Measurements from ENCODE around the gene COA5. TPM values are rescaled to one million over a fixed set of nuclear protein-coding genes. Genes with fewer than 3 reads are reported as not detected.

COA5 gene
- total and polyA plus RNA-seq, 2 experiments from 2014 or later, result 48.8 to 58.4 TPM

DNA sequence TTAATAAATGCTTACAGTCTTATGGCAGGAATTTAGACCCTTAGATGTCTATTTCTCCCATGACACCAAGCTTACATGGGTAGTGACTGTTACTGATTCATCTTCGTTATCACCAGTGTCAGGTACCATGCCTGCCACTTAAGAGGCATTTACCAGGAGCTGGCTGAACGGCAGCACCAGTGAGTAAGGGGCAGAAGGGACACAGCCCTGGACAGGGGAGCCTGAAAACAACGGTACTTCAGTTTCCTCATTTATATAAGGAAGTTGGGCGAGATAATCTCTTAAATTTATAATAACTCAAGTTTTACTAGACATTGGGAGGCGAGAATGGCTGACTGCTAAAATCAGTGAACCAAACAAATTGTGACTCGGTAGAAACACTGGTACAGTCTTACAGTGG lies 1.2 kb downstream of the COA5 start:
- no peak overlapping the region for H2AFZ ChIP-seq
- peak overlapping the region; percentile 93 for H3K4me3 ChIP-seq
- no peaks in the 10 kb centered on the region for H3K9me3 ChIP-seq (ENCODE audit: low read depth)
- H3K9me2 ChIP-seq (replicated peaks; ENCODE audit: insufficient read depth), result no peaks in the 10 kb centered on the region
- 82% methylated on average over 6 of the region's 6 CpGs for WGBS (ENCODE audit: low lambda C conversion rate, missing lambda C conversion rate)
- H3K27ac ChIP-seq, result peak overlapping the region; percentile 99
- no peaks in the 10 kb centered on the region for H3K27me3 ChIP-seq
- DNase-seq (ENCODE audit: low spot score), result no peak
- H3K36me3 ChIP-seq (replicated peaks; ENCODE audit: insufficient read depth, low read depth), result no peaks in the 10 kb centered on the region
- TF ChIP-seq EZH2phosphoT487 (IDR thresholded peaks at IDR 0.05; ENCODE audit: low read depth, severe bottlenecking, unreplicated experiment), result no peak
- TF ChIP-seq, protein P1, sequence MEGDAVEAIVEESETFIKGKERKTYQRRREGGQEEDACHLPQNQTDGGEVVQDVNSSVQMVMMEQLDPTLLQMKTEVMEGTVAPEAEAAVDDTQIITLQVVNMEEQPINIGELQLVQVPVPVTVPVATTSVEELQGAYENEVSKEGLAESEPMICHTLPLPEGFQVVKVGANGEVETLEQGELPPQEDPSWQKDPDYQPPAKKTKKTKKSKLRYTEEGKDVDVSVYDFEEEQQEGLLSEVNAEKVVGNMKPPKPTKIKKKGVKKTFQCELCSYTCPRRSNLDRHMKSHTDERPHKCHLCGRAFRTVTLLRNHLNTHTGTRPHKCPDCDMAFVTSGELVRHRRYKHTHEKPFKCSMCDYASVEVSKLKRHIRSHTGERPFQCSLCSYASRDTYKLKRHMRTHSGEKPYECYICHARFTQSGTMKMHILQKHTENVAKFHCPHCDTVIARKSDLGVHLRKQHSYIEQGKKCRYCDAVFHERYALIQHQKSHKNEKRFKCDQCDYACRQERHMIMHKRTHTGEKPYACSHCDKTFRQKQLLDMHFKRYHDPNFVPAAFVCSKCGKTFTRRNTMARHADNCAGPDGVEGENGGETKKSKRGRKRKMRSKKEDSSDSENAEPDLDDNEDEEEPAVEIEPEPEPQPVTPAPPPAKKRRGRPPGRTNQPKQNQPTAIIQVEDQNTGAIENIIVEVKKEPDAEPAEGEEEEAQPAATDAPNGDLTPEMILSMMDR (IDR thresholded peaks at IDR 0.05; ENCODE audit: poor library complexity), result no peak
- TF ChIP-seq EZH2 (IDR thresholded peaks at IDR 0.05; ENCODE audit: borderline replicate concordance), result no peak
- peaks cover 33% of the 10 kb centered on the region for H3K4me1 ChIP-seq (ENCODE audit: insufficient read depth)
- H3K79me2 ChIP-seq, result peaks cover 79% of the 10 kb centered on the region
- peaks cover 19% of the 10 kb centered on the region for H4K20me1 ChIP-seq (ENCODE audit: insufficient read depth, poor library complexity, severe bottlenecking)
- peak overlapping the region; percentile 93 for H3K4me2 ChIP-seq

DNA sequence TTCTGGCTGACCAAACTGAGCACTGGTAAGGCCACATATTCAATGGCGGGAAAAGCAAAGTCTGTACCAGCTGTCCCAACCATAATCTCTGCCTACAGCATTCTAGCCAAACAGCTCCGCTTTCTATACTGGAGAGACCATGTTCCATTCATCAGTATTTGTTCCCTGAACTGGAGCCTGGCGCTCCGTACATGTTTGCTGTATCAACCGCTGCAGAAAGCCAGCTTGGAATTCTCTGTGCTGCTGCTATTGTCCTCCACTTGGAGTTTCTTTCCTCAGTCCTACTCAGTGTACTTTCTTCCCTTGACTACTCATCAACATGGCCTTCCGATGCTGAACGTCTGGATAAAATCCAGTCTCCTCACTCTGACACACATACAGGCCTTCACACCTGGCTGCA lies 1.9 kb downstream of the COA5 start:
- TF ChIP-seq, protein P1 (IDR thresholded peaks at IDR 0.05; ENCODE audit: poor library complexity), result no peak
- TF ChIP-seq EZH2phosphoT487 (IDR thresholded peaks at IDR 0.05; ENCODE audit: low read depth, severe bottlenecking, unreplicated experiment) (no peak), EZH2 (IDR thresholded peaks at IDR 0.05; ENCODE audit: borderline replicate concordance) (no peak)
- Histone ChIP-seq H3K36me3 (replicated peaks; ENCODE audit: insufficient read depth, low read depth) (no peaks in the 10 kb centered on the region), H3K9me2 (replicated peaks; ENCODE audit: insufficient read depth) (no peaks in the 10 kb centered on the region), H4K20me1 (ENCODE audit: insufficient read depth, poor library complexity, severe bottlenecking) (peaks cover 19% of the 10 kb centered on the region), H2AFZ (no peak overlapping the region), H3K4me2 (peak overlapping the region; percentile 93), H3K4me1 (ENCODE audit: insufficient read depth) (peaks cover 30% of the 10 kb centered on the region), H3K27me3 (no peaks in the 10 kb centered on the region), H3K9me3 (ENCODE audit: low read depth) (no peaks in the 10 kb centered on the region), H3K79me2 (peaks cover 74% of the 10 kb centered on the region), H3K4me3 (no peak overlapping the region), H3K27ac (no peak overlapping the region)
- 89% methylated on average over 7 of the region's 7 CpGs for WGBS (ENCODE audit: low lambda C conversion rate, missing lambda C conversion rate)
- no peak for DNase-seq (ENCODE audit: low spot score)

DNA sequence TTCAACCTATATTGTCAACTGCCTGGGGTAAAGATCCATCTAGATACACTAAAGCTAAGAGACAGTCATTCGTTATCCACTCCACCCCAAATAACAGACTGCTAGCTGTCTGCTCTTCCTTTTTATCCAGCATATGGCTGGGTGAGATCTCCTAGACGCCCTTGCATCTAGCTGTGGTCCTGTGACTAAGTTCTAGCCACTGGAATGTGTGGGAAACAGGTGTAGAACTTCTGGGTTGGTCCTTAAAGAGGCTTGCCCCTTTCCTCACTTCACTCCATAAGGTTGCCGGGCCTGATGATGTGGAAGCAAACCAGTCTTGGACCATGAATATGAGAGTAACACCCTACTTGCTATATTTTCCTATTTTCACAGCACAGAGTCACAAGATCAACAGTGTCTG lies 3.2 kb downstream of the COA5 start:
- WGBS (ENCODE audit: low lambda C conversion rate, missing lambda C conversion rate), result 91% methylated on average over 3 of the region's 3 CpGs
- DNase-seq (ENCODE audit: low spot score), result no peak
- H4K20me1 ChIP-seq (ENCODE audit: insufficient read depth, poor library complexity, severe bottlenecking), result peaks cover 14% of the 10 kb centered on the region
- no peaks in the 10 kb centered on the region for H3K9me3 ChIP-seq (ENCODE audit: low read depth)
- TF ChIP-seq, protein P1 (IDR thresholded peaks at IDR 0.05; ENCODE audit: poor library complexity), result no peak
- TF ChIP-seq EZH2 (IDR thresholded peaks at IDR 0.05; ENCODE audit: borderline replicate concordance) (no peak), EZH2phosphoT487 (IDR thresholded peaks at IDR 0.05; ENCODE audit: low read depth, severe bottlenecking, unreplicated experiment) (no peak)
- H3K36me3 ChIP-seq (replicated peaks; ENCODE audit: insufficient read depth, low read depth), result no peaks in the 10 kb centered on the region
- no peak overlapping the region for H3K4me3 ChIP-seq
- H3K79me2 ChIP-seq, result peaks cover 60% of the 10 kb centered on the region
- H3K27ac ChIP-seq, result no peak overlapping the region
- H3K27me3 ChIP-seq, result no peaks in the 10 kb centered on the region
- H3K4me1 ChIP-seq (ENCODE audit: insufficient read depth), result peaks cover 17% of the 10 kb centered on the region
- no peaks in the 10 kb centered on the region for H3K9me2 ChIP-seq (replicated peaks; ENCODE audit: insufficient read depth)
- no peak overlapping the region for H3K4me2 ChIP-seq
- H2AFZ ChIP-seq, result no peak overlapping the region

DNA sequence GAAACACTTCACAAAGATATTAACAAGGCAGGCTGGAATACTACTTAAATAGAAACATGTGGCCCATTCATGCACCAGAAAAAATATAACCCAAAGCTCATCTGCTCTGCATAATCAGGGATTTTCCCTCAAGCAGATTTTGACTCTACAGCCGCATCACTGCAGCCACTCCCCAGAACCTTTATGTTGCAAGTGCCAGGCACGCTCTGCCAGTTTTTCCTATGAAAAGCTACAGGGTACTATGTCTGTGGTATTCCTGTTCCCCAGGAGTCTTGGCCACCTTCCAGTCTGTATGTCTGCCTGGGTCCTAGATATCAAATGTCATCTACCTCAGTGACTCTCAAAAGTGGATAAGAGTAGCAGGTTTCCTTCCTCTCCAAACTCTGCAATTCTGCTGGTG lies 3.8 kb downstream of the COA5 start:
- no peaks in the 10 kb centered on the region for H3K27me3 ChIP-seq
- no peak overlapping the region for H2AFZ ChIP-seq
- no peaks in the 10 kb centered on the region for H3K9me2 ChIP-seq (replicated peaks; ENCODE audit: insufficient read depth)
- no peaks in the 10 kb centered on the region for H3K9me3 ChIP-seq (ENCODE audit: low read depth)
- no peak overlapping the region for H3K4me3 ChIP-seq
- H3K4me2 ChIP-seq, result no peak overlapping the region
- no peak overlapping the region for H3K27ac ChIP-seq
- no peak for DNase-seq (ENCODE audit: low spot score)
- TF ChIP-seq EZH2 (IDR thresholded peaks at IDR 0.05; ENCODE audit: borderline replicate concordance) (no peak), EZH2phosphoT487 (IDR thresholded peaks at IDR 0.05; ENCODE audit: low read depth, severe bottlenecking, unreplicated experiment) (no peak)
- TF ChIP-seq, protein P1 (IDR thresholded peaks at IDR 0.05; ENCODE audit: poor library complexity), result no peak
- peaks cover 14% of the 10 kb centered on the region for H4K20me1 ChIP-seq (ENCODE audit: insufficient read depth, poor library complexity, severe bottlenecking)
- H3K36me3 ChIP-seq (replicated peaks; ENCODE audit: insufficient read depth, low read depth), result no peaks in the 10 kb centered on the region
- peaks cover 12% of the 10 kb centered on the region for H3K4me1 ChIP-seq (ENCODE audit: insufficient read depth)
- peaks cover 55% of the 10 kb centered on the region for H3K79me2 ChIP-seq
- WGBS (ENCODE audit: low lambda C conversion rate, missing lambda C conversion rate), result 81% methylated on average over 2 of the region's 2 CpGs
